Superior temporal gyrus (tissue), 1 donor: ENCODE results near the gene CCNY.
"Not testable (repeated sequence)": the region's sequence is repeated elsewhere in the genome, so short reads cannot be mapped to it uniquely, and the experiment has no call there.

ENCODE experiments used
- DNase-seq: peaks from one replicate; pipeline ENCODE4 v3.0.0-alpha.2; 2016; ENCODE audit errors: extremely low spot score

Gene CCNY

GRCh38 chr10:35354257-35354656, 17.9 kb downstream of the CCNY start:
- DNase-seq: not testable (repeated sequence)

DNA sequence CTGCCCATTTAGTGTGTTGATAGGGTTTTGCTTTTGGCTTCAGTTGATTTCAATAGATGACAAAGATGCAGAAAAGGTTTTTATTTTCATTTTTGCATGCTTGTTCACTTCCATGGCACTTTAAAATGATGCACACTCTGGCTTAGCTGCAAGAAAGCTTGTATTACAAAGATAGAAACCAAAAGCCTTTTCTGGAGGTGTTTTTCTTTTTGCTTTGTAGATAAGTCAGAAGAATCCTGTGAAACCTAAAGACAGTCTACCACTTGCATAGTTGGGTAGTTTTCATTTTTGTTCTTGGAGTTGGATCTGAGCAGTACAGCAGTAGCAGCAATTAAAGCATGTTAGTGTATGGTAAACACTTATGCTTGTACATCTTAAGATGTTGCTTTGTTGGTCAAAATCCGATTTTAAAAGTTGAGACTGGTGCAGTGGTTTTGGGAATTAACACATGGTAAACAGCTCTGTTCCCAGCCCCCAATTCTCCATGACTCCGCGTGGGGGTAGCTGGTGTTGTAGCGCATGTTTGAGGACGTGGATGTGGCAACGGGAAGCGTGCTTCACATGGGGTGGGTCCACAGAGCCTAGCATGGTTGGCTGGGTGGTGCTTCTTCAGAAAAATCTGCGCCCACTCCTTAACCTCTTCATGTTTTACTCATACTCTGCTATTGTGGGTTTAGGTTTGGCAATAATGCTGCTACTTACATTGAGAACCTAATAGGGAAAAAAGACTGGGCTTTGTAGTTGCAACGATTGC, 19.8 kb downstream of the CCNY start:
- peak; percentile 58 for DNase-seq

- DNase-seq: no peak
These were observed 20.4 kb downstream of the CCNY start for GRCh38 chr10:35356725-35357092.

DNA sequence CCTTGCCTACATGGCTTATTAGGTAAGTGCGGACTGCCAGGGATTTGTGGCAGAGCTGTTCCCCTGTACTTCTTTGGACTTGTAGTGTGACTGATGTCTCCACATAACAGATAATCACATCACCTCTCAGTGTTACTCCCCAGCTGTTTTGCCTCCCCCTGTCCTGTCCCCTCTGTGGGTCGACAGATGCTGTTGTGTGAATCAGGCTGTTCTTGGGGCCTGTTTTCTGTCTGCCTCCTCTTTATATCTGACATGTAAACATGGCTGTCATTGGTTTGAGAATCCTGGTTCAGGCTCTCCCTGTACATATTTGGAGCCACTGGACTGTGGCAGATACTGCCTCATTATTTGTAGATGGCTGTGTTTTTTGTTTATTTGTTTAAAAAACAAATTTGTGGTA, 22.7 kb downstream of the CCNY start:
- no peak for DNase-seq

GRCh38 chr10:35359873-35360272, 23.6 kb downstream of the CCNY start:
- no peak for DNase-seq

- DNase-seq: no peak
These were observed 26.5 kb downstream of the CCNY start for GRCh38 chr10:35362701-35363350.

- no peak for DNase-seq
These were observed 27.3 kb downstream of the CCNY start for GRCh38 chr10:35363587-35363986.

- DNase-seq: no peak
These were observed 28.5 kb downstream of the CCNY start for GRCh38 chr10:35364808-35365207.

DNA sequence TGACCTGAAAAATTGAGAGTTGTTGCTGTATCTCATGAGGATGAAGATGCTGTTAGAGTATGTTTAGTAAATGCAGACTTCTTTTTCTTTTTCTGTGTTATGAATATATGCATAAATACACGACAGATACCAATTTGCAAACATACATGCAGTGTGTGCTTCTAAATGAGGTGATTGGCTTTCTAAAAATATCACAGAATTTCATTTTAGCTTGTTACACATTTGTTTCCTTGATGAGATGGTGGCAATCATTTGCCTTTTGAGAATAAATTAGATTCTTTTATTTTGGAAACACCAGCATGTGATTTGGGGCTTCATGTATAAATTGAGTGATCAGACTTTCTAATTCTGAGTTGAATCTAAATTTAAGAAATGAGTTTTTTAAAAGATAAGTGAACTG, 29.7 kb downstream of the CCNY start:
- no peak for DNase-seq

DNA sequence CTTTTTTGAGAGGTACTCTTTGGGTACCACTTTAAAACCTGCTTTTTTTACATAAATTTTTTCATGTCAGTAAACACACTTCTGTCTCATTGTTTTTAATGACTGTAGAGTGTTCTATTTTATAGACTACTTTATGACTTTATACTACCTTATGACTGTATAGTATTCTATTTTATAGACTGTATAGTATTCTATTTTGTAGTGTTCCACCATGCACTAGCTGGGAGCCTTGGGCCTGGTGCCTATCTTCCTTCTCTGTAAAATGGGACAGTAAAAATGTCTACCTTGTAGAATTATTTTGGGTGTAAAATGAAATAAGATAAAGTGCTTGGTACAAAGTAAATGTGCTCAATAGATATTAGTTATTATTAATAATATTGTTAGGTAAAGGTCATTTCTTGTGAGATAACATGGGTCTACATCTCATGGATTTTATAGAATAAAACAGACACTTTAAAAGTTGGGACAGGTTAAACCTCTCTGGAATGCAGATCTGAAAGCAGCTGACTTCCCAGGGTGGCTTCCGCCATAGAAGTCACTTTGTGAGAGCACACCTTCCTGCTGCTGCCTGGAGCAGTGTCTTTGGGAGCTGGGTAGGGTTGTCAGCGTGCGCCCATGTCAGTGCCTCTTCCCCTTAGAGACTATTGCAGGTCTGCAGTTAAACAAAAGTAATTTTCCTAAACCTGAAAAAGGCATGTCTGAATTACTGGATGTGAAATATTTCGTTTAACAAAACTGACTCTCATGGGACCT, 31.0 kb downstream of the CCNY start:
- no peak for DNase-seq

GRCh38 chr10:35367982-35368381, 31.7 kb downstream of the CCNY start:
- no peak for DNase-seq

GRCh38 chr10:35368485-35369048, 32.3 kb downstream of the CCNY start:
- no peak for DNase-seq

- no peak for DNase-seq
These were observed 32.8 kb downstream of the CCNY start for GRCh38 chr10:35369049-35369611.

DNA sequence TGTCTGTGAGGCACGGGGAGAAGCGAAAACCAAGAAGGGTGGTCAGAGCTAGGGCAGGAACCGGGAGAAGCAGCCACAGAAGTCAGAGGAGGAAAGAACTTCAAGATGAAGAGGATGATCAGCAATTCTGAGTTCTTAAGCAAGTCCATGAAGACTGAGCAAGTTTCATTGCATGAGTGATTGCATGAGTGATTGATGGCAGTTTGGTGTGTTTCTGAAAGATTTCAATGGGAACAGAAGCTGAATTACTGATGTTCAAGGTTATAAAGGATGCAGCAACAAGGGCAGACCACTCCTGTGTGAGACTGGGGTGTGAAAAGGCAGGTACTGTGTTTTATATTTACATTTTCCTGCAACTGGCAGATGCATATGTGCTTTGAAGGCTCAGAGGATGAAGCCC, 35.4 kb downstream of the CCNY start:
- no peak for DNase-seq

DNA sequence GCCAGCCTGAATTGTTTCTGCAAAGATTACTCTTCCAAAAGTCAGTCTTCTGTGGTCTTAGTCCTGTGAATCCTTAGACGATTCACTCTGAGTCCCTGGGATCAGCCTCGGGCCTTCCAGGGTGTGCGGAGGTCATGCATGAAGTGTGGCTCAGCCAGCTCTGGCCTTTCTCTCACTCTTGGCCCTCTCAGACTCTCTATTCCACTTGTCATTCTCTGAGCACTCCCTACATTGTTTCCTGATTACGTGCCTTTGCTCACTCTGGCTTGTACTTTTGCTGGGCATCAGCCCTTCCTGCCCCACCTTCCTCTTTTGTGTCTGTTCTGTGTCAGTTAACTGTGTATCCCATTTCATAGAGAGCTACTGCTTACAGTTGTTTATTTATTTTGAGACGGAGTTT, 36.0 kb downstream of the CCNY start:
- no peak for DNase-seq

DNA sequence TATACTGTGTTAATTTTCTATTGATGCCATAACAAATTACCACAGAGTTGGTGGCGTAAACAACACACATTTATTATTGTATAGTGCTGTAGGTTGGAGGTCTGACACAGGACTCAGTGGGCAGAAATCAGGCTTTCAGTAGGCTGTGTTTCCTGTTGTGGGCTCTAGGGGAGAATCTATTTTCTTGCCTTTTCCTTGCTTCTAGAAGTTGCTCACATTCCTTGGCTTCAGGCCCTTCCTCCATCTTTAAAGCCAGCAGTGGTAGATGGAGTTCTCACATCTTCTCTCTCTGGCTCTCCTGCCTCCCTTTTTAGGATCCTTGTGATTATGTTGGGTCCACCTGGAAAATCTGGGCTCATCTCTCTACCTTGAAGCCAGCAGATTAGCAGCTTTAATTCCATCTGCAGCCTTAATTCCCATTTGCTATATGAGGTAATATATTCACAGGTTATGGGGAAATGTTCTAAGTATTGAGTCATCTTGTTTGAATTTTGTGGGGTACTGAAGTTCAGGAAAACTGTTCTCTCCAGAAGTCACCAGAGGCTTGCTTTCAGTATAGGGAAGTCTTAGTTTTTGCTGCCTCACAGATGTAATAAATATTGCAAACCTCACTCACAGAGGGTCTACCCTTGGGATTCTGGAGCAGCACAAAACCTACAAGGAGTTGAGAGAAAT, 38.9 kb downstream of the CCNY start:
- no peak for DNase-seq

DNA sequence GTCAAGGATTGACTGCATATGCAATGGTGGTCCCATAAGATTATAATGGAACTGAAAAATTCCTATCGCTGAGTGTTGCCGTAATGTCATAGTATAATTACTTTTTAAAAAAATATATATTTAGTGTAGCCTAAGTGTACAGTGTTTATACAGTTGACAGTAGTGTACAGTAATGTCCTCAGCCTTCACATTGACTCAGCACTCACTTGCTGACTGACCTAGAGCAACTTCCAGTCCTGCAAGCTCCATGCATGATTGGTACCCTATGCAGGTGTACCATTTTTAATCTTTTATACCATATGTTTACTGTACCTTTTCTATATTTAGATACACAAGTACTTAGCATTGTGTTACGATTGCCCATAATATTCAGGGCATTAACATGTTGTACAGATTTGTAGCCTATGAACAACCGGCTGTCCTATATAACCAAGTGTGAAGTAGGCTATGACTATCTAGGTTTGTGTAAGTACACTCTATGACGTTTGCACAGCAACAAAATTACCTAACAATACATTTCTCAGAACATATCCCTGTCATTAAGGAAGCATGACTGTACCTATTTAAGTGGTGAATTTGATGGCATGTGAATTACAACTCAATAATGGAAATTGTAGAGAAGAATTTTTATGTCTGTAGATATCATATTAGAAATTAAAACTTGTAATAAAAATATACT, 40.9 kb downstream of the CCNY start:
- no peak for DNase-seq

- DNase-seq: no peak
These were observed 42.4 kb downstream of the CCNY start for GRCh38 chr10:35378541-35379210.

- peak; percentile 61 for DNase-seq
These were observed 43.2 kb downstream of the CCNY start for GRCh38 chr10:35379226-35380137.
